Ectodermal cell (in vitro differentiated cells): Measurements from ENCODE around the gene CST3.
"Not testable (repeated sequence)": the region's sequence is repeated elsewhere in the genome, so short reads cannot be mapped to it uniquely, and the experiment has no call there.

ENCODE experiments used
- H3K27ac ChIP-seq: 2 replicates; pipeline ENCODE4 v1.7.0; 2013; ENCODE audit warnings: mild to moderate bottlenecking, low read depth, low read length; ENCODE audit not compliant: insufficient read depth, poor library complexity, severe bottlenecking
- H3K27me3 ChIP-seq: 2 replicates; pipeline ENCODE4 v1.7.0; 2013; ENCODE audit warnings: mild to moderate bottlenecking, low read length; ENCODE audit not compliant: insufficient read depth, control insufficient read depth, poor library complexity, severe bottlenecking
- H3K36me3 ChIP-seq: one replicate; pipeline ENCODE4 v1.7.0; 2013; ENCODE audit warnings: low read length; ENCODE audit not compliant: control insufficient read depth, insufficient read depth
- H3K4me1 ChIP-seq: one replicate; pipeline ENCODE4 v1.7.0; 2013; ENCODE audit warnings: low read length; ENCODE audit not compliant: control insufficient read depth, insufficient read depth
- H3K4me3 ChIP-seq: 2 replicates; pipeline ENCODE4 v1.7.0; 2013; ENCODE audit warnings: low read depth, low read length, control low read depth; ENCODE audit not compliant: insufficient read depth
- H3K9me3 ChIP-seq: 2 replicates; pipeline ENCODE4 v1.7.0; 2013; ENCODE audit warnings: mild to moderate bottlenecking, low read length, moderate library complexity; ENCODE audit not compliant: control insufficient read depth
- WGBS, 2 experiments: methylation state at CpG; one replicate each; pipeline ENCODE4 v1.1.7; 2013; ENCODE audit warnings: missing lambda C conversion rate in 2 of 2; 5-methylcytosine and 5-hydroxymethylcytosine counted together

Gene CST3

DNA sequence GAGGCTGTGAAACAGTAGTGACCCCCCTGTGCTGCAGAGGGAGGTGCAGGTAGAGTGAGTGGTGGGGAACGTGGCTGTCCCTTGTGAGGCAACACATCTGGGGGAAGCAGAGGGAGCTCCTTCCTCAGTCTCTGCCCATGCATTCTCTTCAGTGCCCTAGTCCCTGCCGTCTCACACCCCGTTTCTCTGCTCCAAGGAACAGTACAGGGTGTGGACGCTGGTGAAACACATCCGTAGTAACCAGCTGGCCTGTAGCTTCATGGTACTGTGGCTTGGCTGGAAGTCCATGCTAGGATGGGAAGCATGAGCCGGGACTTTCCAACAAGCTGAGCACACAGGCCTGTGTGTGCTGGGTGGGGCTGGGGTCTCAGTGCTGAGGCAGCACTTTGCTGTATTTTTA is 25.4 kb upstream of the CST3 start:
- Histone ChIP-seq H3K27ac (no peak overlapping the region), H3K4me3 (no peak overlapping the region), H3K27me3 (no peaks in the 10 kb centered on the region), H3K9me3 (no peaks in the 10 kb centered on the region), H3K36me3 (no peaks in the 10 kb centered on the region), H3K4me1 (no peaks in the 10 kb centered on the region)
- WGBS, 2 experiments: 92 to 97% methylated on average over 6 of the region's 6 CpGs

GRCh38 chr20:23662276-23662870 is 24.6 kb upstream of the CST3 start:
- Histone ChIP-seq H3K27ac (no peak overlapping the region), H3K4me3 (no peak overlapping the region), H3K4me1 (no peaks in the 10 kb centered on the region), H3K36me3 (no peaks in the 10 kb centered on the region), H3K27me3 (no peaks in the 10 kb centered on the region), H3K9me3 (no peaks in the 10 kb centered on the region)
- 95% methylated on average over 9 of the region's 9 CpGs for WGBS, 2 experiments

- Histone ChIP-seq H3K9me3 (no peaks in the 10 kb centered on the region), H3K27ac (no peak overlapping the region), H3K36me3 (no peaks in the 10 kb centered on the region), H3K4me1 (no peaks in the 10 kb centered on the region), H3K27me3 (no peaks in the 10 kb centered on the region), H3K4me3 (no peak overlapping the region)
- WGBS, 2 experiments: 77 to 79% methylated on average over 6 of the region's 6 CpGs
Observed at GRCh38 chr20:23661002-23661429, 23.3 kb upstream of the CST3 start.

DNA sequence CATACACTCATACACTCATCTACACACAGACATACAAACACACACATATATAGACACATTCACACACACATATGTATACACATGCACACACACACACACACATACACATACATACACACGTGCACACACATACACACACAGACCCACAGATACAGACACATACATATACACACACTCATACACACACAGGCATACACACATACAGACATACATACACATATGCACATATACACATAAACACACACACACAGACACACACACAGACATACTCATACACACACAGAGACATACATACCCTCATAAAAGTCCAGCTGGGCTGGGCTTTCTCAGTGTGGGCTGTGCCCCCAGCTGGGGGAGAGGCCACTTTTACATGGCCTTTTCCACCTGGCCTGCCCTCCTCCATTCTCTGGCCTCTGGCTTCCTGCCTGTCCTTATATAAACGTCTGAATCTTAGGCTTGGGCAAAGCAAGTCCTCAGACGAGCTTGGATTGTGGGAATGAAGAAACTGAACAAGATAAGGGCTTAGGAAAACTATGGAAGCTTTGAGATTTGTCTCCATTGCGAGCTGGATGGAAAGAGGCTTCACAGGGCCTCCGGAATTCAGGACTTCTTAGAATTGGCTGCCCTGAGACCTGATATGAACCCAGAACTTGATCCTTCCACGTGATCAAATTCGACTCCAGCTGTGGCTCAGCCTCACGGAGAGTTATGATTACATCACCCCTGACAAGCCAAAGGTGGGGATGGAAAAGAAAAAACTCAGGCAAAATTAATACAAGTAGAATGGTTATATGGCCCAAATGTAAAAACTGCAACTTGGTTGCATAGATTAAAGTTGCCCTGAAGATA is 22.5 kb upstream of the CST3 start:
- Histone ChIP-seq H3K27ac (no peak overlapping the region), H3K36me3 (no peaks in the 10 kb centered on the region), H3K4me1 (no peaks in the 10 kb centered on the region), H3K4me3 (no peak overlapping the region), H3K27me3 (no peaks in the 10 kb centered on the region), H3K9me3 (no peaks in the 10 kb centered on the region)
- 83 to 87% methylated on average over 8 of the region's 8 CpGs for WGBS, 2 experiments

DNA sequence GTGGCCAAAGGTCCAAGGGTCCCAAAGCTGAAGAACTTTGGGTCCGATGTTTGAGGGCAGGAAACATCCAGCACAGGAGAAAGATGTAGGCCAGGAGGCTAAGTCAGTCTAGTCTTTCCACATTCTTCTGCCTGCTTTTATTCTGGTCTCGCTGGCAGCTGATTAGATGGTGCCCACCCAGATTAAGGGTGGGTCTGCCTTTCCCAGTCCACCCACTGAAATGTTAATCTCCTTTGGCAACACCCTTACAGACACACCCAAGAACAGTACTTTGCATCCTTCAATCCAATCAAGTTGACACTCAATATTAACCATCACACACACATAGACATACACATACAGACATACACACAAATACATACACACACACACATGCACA is 21.8 kb upstream of the CST3 start:
- not testable (repeated sequence) for H3K9me3 ChIP-seq, H3K4me1 ChIP-seq, H3K36me3 ChIP-seq, H3K4me3 ChIP-seq, H3K27me3 ChIP-seq, H3K27ac ChIP-seq
- WGBS, 2 experiments: 94 to 97% methylated on average over 2 of the region's 2 CpGs

DNA sequence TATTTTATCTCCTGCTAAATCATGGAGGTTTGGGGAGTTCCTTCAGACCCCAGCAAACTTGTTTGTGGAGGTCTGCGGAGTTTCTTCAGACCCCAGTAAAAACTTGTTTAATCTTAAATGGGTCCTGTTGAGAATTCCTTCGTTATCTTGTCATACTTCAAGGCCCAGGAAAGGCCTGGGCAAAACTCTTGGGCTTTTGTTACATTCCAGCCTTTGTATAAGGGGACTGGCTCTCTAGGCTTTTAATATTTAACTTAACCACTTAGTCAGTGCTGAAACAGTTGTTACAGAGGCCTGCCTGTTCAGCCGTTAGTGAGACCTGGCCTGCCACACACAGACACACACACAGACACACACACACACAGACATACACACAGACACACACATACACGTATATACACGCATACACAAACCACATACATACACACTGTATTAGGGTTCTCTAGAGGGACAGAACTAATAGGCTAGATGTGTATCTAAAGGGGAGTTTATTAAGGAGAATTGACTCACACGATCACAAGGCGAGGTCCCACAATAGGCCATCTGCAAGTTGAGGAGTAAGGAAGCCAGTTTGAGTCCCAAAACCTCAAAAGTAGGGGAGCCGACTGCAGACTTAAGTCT is 21.3 kb upstream of the CST3 start:
- no peaks in the 10 kb centered on the region for H3K9me3 ChIP-seq
- WGBS, 2 experiments: 91 to 94% methylated on average over 6 of the region's 8 CpGs
- no peak overlapping the region for H3K27ac ChIP-seq
- no peak overlapping the region for H3K4me3 ChIP-seq
- H3K4me1 ChIP-seq: no peaks in the 10 kb centered on the region
- H3K27me3 ChIP-seq: no peaks in the 10 kb centered on the region
- H3K36me3 ChIP-seq: no peaks in the 10 kb centered on the region

DNA sequence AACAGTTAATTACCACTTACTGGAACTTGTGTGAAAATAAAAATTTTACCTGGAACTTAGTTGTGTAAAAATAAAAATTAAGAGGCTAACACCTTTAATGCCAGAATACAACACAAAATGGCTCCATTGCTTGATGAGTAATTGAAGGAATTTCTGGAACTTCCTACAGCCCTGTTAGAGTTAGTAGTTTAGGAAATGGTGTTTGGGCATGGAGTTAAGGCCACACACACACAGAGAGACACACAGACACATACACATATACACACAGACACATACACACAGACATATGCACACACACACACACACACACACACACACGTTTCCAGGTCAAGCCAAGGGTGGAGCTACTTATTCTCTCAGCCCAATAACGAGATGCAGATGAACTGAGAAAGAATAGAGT is 20.6 kb upstream of the CST3 start:
- Histone ChIP-seq H3K27ac (no peak overlapping the region), H3K4me1 (no peaks in the 10 kb centered on the region), H3K36me3 (no peaks in the 10 kb centered on the region), H3K27me3 (no peaks in the 10 kb centered on the region), H3K4me3 (no peak overlapping the region), H3K9me3 (no peaks in the 10 kb centered on the region)
- WGBS, 2 experiments: 85 to 89% methylated on average over 2 of the region's 2 CpGs

DNA sequence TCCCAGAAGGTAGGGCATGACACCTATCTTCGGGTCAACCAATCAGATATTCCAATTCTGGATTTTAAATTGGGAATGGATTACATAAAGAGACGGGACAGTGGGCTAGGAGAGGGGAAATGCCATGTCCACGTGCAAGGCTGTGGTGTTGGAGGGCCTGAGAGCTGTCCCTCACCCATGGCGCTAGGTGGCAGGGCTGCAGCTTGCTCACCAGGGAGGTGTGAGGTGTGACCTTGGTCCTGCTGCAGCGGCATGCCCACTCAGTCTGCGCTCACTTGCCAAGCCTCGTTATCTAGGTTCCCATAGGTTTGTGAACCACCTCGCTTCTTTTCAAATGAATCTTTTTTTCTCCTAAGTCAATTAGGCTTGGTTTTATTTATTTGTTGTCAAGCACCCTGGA is 19.4 kb upstream of the CST3 start:
- H3K36me3 ChIP-seq: no peaks in the 10 kb centered on the region
- no peaks in the 10 kb centered on the region for H3K4me1 ChIP-seq
- H3K4me3 ChIP-seq: no peak overlapping the region
- WGBS, 2 experiments: 87 to 88% methylated on average over 8 of the region's 8 CpGs
- no peaks in the 10 kb centered on the region for H3K27me3 ChIP-seq
- no peak overlapping the region for H3K27ac ChIP-seq
- no peaks in the 10 kb centered on the region for H3K9me3 ChIP-seq

GRCh38 chr20:23656372-23656771 is 18.6 kb upstream of the CST3 start:
- Histone ChIP-seq H3K4me3 (no peak overlapping the region), H3K27ac (no peak overlapping the region), H3K9me3 (no peaks in the 10 kb centered on the region), H3K36me3 (no peaks in the 10 kb centered on the region), H3K4me1 (no peaks in the 10 kb centered on the region), H3K27me3 (no peaks in the 10 kb centered on the region)
- 79 to 80% methylated on average over 10 of the region's 10 CpGs for WGBS, 2 experiments

DNA sequence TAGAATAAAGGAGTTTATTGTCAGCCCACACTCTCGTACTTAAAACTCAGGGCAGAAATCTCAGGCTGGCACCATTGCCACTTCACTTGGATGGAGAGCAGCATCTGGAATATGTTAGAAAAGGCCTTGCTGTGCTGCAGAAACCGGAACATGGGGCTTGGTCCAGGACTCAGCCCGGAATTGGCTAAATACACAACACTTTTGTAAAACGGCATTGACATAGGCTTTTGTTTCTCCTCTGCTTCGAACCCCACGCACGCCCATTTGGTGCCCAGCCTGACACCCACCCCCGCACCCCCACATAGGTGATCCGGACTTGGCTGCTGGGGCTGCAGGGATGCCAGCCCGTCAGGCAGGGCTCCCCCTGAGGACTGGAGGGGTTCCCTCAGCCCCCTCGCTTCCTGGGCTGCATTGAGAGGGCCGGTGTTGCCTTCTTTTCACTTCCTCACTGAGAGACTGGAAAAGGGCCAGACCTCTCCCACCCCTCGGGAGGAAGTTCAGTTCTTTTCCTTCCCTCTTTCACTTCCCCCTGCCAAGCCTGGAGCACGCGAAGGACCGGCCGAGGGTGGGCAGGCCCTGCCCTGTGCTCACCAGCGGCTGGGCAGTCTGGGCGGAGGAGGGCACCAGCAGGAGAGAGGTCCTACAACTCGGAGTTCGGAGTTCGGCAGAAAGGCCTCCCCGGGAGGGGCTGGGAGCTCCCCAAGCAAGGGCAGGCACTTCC is 17.9 kb upstream of the CST3 start:
- 82 to 84% methylated on average over 23 of the region's 23 CpGs for WGBS, 2 experiments
- H3K9me3 ChIP-seq: no peaks in the 10 kb centered on the region
- no peaks in the 10 kb centered on the region for H3K36me3 ChIP-seq
- no peaks in the 10 kb centered on the region for H3K27me3 ChIP-seq
- no peaks in the 10 kb centered on the region for H3K4me1 ChIP-seq
- H3K4me3 ChIP-seq: no peak overlapping the region
- no peak overlapping the region for H3K27ac ChIP-seq
